ENCODE measurements around the gene NUBPL.

- no peak for TF ChIP-seq CTCF (IDR thresholded peaks at IDR 0.05)
- TF ChIP-seq EP300 (IDR thresholded peaks at IDR 0.05; ENCODE audit: low read depth): no peak
- TF ChIP-seq POLR2AphosphoS5 (IDR thresholded peaks at IDR 0.05): no peak
- TF ChIP-seq POLR2A (IDR thresholded peaks at IDR 0.05): no peak
Observed at GRCh38 chr14:31881531-31882310, 320.5 kb downstream of the NUBPL start.
